Activated naive CD4-positive, alpha-beta T cell treated with anti-CD3 and anti-CD28 coated beads, Interleukin-2, amount 10 ng/mL, durations not matched to agents 7 days and 5 days (primary cell): ENCODE data around the gene OSGIN1.
A peak's percentile ranks its signal among the peaks of the same experiment; 100 is the strongest.

Experiments used
- CTCF ChIA-PET: fragments of 350-600 bp; sonication (Branson Sonifier 250); formaldehyde crosslinking; loops from one replicate; lab custom pipeline; 2021; ENCODE audit warnings: antibody characterized with exemption; lab: Charles Lee
- DNase-seq: peaks from one replicate; pipeline ENCODE4 v3.0.0-alpha.2; 2020
- H3K27ac Mint-ChIP-seq: one replicate; pipeline ENCODE4 v1.8.0; 2021; ENCODE audit warnings: mild to moderate bottlenecking, moderate library complexity, mixed read lengths
- H3K27me3 Mint-ChIP-seq: one replicate; pipeline ENCODE4 v1.8.0; 2021; ENCODE audit warnings: mild to moderate bottlenecking, mixed read lengths
- H3K36me3 Mint-ChIP-seq: one replicate; pipeline ENCODE4 v1.8.0; 2021; ENCODE audit warnings: mixed read lengths
- H3K4me1 Mint-ChIP-seq: one replicate; pipeline ENCODE4 v1.8.0; 2021; ENCODE audit warnings: mixed read lengths
- H3K4me3 Mint-ChIP-seq: one replicate; pipeline ENCODE4 v1.8.0; 2021; ENCODE audit warnings: mild to moderate bottlenecking, moderate library complexity, mixed read lengths
- H3K9me3 Mint-ChIP-seq: one replicate; pipeline ENCODE4 v1.8.0; 2021; ENCODE audit warnings: mixed read lengths

Gene OSGIN1

GRCh38 chr16:84013787-84014569 is 60.9 kb downstream of the OSGIN1 start:
- CTCF ChIA-PET: interaction anchor here (0.8 to 1.4 kb wide), 4 partner anchors 11 to 162 kb away, joined by 3 to 5 read pairs (median 3); no protein-coding TSS in a partner anchor
- Mint-ChIP-seq H3K9me3 (no peaks in the 10 kb centered on the region), H3K4me3 (no peak overlapping the region), H3K27ac (no peak overlapping the region), H3K36me3 (no peaks in the 10 kb centered on the region), H3K4me1 (peaks cover 12% of the 10 kb centered on the region), H3K27me3 (peaks cover 14% of the 10 kb centered on the region)
- peak; percentile 75 for DNase-seq

GRCh38 chr16:84014570-84015327 is 61.7 kb downstream of the OSGIN1 start:
- CTCF ChIA-PET: interaction anchor here (0.8 kb wide), 1 partner anchor 161 kb away, joined by 3 read pairs; no protein-coding TSS in a partner anchor
- peaks cover 12% of the 10 kb centered on the region for H3K4me1 Mint-ChIP-seq
- no peaks in the 10 kb centered on the region for H3K36me3 Mint-ChIP-seq
- peaks cover 18% of the 10 kb centered on the region for H3K27me3 Mint-ChIP-seq
- peaks cover 5% of the 10 kb centered on the region for H3K9me3 Mint-ChIP-seq
- H3K4me3 Mint-ChIP-seq: no peak overlapping the region
- DNase-seq: no peak
- H3K27ac Mint-ChIP-seq: no peak overlapping the region

DNA sequence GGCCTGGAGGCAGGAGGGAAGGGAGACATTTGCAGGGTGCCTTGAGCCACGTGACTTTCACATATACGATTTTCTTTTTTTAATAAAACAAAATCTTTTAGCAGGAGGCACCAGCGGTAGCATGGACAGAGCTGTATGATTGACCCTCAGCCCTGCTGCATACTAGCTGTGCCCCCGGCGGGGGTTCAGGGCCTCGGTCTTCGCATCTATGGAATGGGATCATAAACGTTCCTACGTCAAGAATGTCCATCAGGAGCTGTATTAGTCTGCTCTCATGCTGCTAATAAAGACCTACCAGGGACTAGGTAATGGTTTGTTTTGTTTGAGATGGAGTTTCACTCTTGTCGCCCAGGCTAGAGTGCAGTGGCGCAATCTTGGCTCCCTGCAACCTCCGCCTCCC is 62.4 kb downstream of the OSGIN1 start:
- Mint-ChIP-seq H3K27ac (no peak overlapping the region), H3K4me3 (no peak overlapping the region), H3K9me3 (peaks cover 5% of the 10 kb centered on the region), H3K27me3 (peaks cover 24% of the 10 kb centered on the region), H3K36me3 (no peaks in the 10 kb centered on the region), H3K4me1 (peaks cover 12% of the 10 kb centered on the region)
- no peak for DNase-seq
- CTCF ChIA-PET: interaction anchor here (0.7 kb wide), 1 partner anchor 171 kb away, joined by 3 read pairs; the partner anchor contains the start of gene TAF1C
